GM18502 (cell line): ENCODE results near the gene MED12L.

ENCODE experiments used
- ATAC-seq: cut with Tn5 transposase; IDR thresholded peaks from one replicate; pipeline ENCODE4 v1.9.1; 2021; ENCODE audit warnings: mild to moderate bottlenecking; ENCODE audit not compliant: unreplicated experiment, poor library complexity

The MED12L gene

GRCh38 chr3:151434151-151434890, 348.9 kb downstream of the MED12L start:
- no peak for ATAC-seq

DNA sequence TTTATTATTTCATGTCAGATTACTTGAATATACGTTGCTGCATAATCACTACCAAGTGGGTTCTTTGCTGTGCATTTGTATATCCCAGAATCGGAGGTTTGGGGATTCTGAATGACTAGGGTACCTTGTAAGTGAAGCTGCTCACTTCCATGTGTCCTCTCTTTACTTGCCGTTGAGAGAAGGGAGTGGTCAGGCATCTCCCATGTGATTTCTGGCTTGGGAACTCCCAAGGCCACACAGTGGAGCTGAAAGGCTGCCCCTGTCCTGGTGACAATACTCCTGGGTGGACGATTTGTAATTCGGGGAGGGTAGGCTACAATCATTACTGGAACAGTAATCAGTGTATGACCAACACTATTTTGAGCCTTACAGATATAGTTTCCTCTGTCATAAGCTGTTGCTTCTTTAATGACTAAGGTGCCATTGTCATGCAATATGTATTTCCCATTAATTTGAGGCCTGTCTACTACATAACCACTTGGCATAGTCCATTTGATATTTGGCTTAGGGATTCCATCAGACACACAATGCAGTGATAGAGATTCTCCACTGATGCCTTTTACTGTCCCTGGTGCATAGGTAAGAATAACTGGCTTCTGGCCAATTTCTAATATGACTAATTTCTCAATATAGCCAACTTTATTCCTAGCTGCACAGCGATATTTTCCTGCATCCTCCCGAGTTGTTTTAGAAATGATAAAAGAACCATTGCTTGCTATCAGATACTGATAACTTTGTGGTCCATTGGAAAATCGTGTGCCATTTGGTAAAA, 351.4 kb downstream of the MED12L start:
- no peak for ATAC-seq

- no peak for ATAC-seq
Observed at GRCh38 chr3:151437906-151438305, 352.4 kb downstream of the MED12L start.

- ATAC-seq, result peak; percentile 83
Observed at GRCh38 chr3:151439652-151440125, 354.2 kb downstream of the MED12L start.

DNA sequence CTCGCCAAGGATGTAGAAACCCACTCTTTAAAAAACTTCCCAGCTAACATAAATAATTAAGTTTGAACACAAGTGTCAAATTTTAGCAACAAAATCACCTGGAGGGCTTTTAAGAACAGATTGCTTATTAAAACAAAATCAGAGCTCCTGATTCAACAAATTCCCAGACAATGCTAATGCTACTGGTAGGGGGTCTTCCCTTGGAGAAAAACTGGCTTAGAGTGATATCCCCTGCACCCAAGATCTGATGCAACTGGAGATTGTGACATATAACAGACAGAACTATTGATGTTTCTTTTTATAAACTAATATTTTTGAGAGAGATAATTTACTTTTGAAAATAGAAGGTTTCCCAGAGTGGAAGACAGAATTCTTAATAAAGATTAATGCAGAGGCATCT, 355.5 kb downstream of the MED12L start:
- no peak for ATAC-seq

DNA sequence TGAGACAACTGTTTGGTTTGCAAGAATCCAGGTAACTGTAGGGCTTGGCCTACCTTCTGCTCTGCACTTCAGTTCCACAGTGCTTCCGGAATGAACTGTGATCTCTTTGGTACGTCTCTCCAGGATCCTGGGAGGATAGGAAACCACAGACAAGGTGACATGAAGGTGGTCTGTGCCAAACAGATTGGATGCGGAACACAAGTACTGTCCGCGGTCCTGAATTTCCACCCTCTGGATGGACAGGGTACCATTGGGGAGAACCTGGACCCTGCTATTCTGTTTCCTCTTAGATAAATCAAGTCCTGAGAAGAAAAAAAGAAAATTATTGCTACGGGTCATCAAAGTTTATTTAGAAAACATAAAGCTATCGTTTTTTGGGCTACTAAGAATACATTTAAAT, 358.1 kb downstream of the MED12L start:
- ATAC-seq, result no peak

- ATAC-seq, result no peak
Observed at GRCh38 chr3:151445273-151446001, 360.0 kb downstream of the MED12L start.

DNA sequence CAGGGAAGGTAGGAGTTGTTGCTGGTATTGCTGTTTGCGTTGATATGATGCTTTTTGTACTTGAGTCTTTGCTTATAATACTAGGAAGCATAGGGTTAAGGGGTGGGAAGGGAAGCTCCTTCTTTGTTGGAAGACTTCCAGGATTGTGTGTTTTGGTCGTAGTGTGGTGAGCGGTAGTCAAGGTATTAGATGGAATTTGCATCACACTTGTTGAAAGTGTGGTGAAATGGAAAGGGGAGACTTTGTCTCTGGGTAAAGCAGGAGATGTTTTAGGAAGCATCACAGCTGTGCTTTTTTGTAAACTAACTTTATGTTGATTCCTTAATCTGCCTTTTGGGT, 360.5 kb downstream of the MED12L start:
- no peak for ATAC-seq

GRCh38 chr3:151452368-151452767, 366.9 kb downstream of the MED12L start:
- no peak for ATAC-seq

- ATAC-seq, result no peak
Observed at GRCh38 chr3:151452841-151453240, 367.4 kb downstream of the MED12L start.

GRCh38 chr3:151456065-151456464, 370.6 kb downstream of the MED12L start:
- no peak for ATAC-seq

DNA sequence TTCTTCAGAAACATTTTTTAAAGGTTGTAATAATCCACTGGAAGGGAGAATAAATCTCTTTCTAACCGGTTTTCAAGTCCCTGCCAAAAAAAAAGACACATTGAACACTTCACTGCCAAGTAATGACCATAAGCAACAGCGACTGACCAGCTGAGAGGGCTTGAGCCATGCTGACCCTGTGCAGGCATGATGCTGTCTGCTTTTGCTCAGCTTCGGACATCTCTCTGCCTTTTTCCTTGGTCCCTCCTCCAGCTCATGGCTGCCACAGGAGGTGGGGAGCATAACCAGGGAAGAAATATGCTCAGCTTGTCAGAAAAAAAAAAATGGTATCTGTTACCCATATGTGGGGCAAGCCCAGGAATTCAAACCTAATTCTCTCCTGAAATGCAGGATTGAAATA, 373.9 kb downstream of the MED12L start:
- ATAC-seq, result no peak

- ATAC-seq, result no peak
Observed at GRCh38 chr3:151460228-151460627, 374.8 kb downstream of the MED12L start.

- no peak for ATAC-seq
Observed at GRCh38 chr3:151460774-151461450, 375.4 kb downstream of the MED12L start, which contains the start of gene IGSF10. Gene IGSF10, minus strand, starts transcription at chr3:151461061. Its CDS starts 2,352 bp downstream, at chr3:151458709.

DNA sequence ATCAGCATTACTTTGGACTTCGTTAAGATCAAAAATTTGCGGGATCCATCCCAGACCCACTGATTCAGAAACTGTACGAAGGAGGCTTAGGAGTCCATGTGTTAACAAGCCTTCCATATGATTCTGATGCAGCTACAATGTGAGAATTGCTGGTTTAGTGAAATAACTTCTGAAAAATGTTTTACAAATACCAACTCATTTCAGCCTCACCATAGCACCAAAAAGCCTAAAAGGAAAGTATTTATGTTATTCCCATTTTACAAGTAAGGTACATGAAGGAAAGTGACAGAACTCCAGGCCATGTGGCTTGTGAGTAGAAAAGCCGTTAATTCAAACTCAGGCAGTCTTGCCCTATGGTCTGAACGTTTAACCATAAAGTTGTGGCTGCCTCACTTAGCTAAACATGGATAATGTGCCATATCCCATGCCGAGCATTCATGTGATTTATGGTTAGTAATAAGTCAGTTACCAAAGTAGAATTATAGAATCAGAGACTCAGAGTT, 376.9 kb downstream of the MED12L start:
- no peak for ATAC-seq

GRCh38 chr3:151462991-151463390, 377.5 kb downstream of the MED12L start:
- ATAC-seq, result no peak

GRCh38 chr3:151467069-151467468, 381.6 kb downstream of the MED12L start:
- ATAC-seq, result peak; percentile 51

- ATAC-seq, result peak; percentile 81
Observed at GRCh38 chr3:151468284-151468917, 382.9 kb downstream of the MED12L start.

GRCh38 chr3:151476344-151477018, 391.0 kb downstream of the MED12L start:
- ATAC-seq, result no peak
